Hematopoietic multipotent progenitor cell treated with erythropoietin and hydrocortisone succinate and interleukin-3 and kit ligand, for 8 days (in vitro differentiated cells): ENCODE results near the gene ARMC9.
A peak's percentile ranks its signal among the peaks of the same experiment; 100 is the strongest.
"Not testable (repeated sequence)": the region's sequence is repeated elsewhere in the genome, so short reads cannot be mapped to it uniquely, and the experiment has no call there.

Experiments used
- DNase-seq: peaks from one replicate; pipeline ENCODE4 v3.0.0-alpha.2; 2015

ARMC9 gene

GRCh38 chr2:231387904-231388724 is 189.7 kb downstream of the ARMC9 start:
- no peak for DNase-seq

- no peak for DNase-seq
Observed at GRCh38 chr2:231388725-231389346, 190.4 kb downstream of the ARMC9 start.

DNA sequence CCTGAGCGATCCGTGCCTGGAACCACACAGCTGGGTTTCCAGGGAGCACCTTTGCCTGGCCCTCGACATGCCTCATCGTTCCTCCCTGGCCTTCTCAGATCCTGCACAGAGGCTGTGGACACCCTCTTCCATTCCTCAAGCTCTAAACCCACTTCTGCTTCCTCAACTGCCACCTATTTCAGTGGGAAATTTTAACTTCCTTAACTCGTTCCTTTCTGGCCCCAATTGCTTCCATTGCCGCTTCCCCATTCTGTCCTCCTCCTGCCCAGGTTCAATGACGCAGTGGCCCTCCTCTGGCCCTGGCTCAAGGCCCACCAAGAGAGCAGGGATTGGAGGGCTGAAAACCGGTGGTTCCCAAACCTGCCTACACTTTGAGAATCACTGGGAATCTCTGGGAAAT is 192.2 kb downstream of the ARMC9 start:
- DNase-seq: no peak

DNA sequence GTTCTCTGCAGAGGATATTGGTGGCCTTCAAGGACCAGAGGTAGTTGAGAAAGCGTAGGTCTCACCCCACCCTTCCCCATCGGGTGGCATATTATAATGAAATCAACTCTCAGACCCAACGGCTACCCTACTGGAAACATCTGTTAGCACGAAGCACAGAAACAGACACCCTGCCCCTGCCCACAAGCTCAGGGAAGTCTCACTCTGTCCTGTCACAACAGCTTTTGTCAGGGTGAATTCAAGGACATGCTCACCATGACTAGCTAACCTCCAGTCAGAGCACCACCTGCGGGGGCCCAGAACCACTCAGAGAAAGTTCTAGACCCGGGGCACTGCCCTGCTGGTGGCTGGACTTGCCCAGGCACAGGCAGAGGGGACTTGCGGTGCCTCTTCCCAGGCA is 193.6 kb downstream of the ARMC9 start:
- DNase-seq: no peak

- no peak for DNase-seq
Observed at GRCh38 chr2:231392431-231393148, 194.2 kb downstream of the ARMC9 start.

- no peak for DNase-seq
Observed at GRCh38 chr2:231393149-231394131, 195.0 kb downstream of the ARMC9 start.

DNA sequence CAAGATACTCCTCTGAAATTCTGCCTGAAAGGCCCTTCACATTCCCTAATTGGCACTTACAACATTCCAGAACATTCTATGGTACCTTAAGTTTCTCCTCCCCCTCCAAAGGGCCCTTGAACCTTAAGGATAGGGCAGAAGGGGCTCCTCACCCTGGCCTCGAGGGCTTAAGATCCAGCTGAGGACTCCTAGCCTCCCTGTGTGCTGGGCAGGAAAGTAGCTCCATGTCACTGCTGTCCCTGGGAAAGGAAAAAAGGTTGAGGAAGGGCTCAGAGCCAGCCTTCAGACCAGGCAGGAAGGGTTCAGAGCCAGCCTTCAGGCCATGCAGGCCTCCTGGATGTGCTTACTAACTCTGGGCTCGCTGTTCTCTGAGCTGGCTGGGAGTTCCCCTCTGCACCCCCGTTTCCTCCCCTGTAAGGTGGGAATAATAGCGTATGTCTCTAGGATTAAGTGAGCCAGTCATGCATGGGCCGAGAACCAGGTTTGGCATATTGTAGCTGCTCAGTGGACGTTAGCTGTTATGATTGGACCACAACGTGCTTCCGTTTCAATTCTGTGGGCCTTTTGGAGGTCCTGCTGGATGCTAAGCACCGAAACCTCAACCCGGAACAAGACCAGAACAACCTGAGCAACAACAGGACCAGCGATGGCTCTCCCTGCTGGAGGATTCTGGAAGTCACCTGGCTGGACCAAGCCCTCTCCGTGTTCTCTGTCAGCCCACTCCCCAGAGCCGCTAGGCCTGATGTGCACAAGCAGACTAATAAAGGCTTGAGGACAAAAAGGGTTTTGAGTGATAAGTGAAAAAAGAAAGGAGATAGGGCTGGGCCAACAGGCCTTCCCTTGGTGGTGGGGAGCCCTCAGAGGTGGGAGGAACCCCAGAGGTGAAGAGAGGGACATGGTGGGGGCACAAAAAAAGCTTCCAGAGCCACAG is 196.0 kb downstream of the ARMC9 start:
- DNase-seq: no peak

DNA sequence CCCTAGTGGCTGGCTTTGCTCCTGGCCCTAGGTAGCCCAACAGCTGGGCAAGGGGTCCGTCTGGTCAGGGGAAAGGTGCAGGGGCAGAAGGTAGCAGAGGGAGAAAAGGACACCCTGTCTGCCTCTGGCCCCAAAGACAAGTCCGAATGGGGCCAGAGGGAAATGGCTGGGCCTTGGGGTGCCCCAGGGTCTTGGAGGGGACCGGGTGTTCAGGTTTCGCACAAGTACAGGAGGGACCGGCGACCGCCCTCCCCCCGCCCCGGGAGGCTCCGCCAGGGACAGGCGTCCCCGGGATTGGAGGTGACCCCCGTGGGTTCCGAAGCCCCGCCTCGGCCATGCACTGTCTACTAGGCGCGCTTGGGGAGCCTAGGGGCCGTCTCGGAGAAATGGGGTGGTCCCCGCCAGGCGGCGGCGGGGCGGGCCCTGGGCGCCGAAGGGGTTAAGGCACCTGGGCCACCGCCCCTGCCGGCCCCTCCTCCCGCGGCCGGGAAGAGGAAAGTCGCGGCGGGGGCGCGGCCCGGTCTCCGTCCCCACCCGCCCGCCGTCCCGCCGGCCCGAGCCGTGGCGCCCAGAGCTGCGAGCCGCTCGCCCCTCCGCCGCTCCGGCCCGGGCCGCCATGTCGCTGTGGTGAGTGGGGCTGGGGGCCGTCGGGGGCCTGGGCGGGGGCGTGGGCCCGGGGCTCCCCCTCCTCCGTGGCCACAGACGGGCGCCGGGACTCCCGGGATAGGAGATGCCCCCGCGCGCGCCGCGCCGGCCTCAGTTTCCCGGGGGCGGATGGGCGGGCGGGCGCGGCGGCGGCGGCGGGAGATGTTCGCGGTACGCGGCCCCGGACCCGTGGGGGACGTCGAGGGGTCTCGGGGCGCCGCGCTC is 197.0 kb downstream of the ARMC9 start, which contains the start of gene B3GNT7:
TSS of gene B3GNT7 (plus strand) at position 523 of the 870 bp plus-strand sequence. CDS start at position 617, 94 bp downstream.
- DNase-seq: no peak

GRCh38 chr2:231396058-231396821 is 197.8 kb downstream of the ARMC9 start:
- DNase-seq: no peak

- DNase-seq: no peak
Observed at GRCh38 chr2:231397011-231397927, 198.8 kb downstream of the ARMC9 start.

GRCh38 chr2:231397928-231398294 is 199.5 kb downstream of the ARMC9 start:
- no peak for DNase-seq

DNA sequence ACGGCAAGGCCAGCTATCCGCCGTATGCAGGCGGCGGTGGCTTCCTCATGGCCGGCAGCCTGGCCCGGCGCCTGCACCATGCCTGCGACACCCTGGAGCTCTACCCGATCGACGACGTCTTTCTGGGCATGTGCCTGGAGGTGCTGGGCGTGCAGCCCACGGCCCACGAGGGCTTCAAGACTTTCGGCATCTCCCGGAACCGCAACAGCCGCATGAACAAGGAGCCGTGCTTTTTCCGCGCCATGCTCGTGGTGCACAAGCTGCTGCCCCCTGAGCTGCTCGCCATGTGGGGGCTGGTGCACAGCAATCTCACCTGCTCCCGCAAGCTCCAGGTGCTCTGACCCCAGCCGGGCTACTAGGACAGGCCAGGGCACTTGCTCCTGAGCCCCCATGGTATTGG is 200.2 kb downstream of the ARMC9 start:
- no peak for DNase-seq

DNA sequence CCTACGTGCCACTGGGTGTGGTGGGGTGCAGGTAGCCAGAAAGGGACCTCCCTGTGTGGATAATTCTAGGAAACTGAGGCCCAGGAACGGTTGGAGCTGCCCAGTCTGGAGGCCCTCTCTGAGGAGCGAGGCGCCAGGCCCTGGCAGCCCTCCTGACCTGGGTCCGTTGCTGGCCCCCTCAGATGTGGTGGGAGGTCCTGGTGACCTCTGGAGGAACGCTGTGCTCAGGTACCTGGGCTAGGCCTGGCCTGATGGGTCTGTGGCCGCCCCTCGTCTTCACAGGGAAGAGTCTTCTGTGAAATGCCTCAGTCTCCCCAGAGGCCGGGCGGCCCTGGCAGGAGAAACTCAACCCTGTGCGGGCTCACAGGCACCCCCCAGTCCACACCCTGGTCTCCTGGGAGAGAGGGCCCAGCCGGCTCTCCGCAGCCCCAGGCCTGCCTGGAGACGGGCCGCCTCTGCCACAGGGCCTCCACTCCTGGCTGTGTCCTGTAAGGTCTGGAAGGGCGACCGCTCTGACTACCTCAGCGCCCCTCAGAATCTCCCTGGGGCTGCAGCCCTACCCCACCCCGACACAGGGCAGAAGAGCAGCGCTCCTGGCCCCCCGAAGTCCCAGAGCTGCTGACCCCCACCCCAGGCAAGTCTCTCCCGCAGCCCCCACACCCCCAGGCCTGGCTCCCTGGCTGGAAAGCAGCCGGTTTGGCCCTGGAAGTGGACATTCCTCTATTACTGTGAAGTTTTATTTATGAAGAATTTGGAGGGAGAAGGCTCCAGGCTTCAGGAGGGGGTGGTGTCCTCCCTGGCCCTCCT is 200.8 kb downstream of the ARMC9 start:
- DNase-seq: no peak

DNA sequence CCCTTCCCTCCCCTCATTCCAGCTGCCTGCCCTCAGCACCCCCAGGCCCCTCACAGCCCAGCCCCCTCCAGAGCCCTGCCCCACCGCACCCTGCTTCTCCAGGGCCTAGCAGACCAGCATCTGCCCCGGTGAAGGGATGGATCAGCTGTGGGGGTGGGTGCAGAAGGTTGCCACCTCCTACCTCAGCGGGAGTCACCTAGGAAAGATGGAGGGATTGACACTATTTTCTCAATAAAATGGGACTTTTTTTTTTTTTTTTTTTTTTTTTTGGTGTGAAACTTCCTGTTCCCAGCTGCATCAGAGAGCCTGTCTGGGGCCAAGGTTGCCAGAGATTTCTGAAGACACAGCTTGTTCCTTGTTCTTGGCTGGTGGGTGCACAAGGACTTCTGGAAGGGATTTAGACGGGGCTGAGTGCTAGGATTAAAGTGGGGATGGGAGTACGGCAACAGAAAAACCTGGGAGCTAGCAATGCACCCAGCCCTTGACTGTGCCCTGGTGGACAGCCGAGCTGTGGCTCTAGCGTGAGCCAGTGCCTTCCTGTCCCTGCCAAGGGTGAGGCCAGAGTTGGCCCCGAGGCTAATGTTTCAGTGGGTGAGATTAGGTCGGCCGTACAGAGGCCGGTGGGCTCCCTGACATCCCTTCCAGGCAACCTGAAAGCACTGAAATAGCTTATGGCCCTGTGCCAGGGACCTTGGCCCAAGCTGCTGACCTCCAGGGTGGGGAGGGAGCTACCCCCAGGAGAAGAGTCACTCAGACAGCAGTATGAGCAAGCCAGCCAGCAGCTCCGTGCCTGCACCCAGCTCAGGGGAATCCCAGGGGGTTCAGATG is 201.6 kb downstream of the ARMC9 start:
- peak; percentile 48 for DNase-seq

- DNase-seq: peak; percentile 81
Observed at GRCh38 chr2:231400681-231401080, 202.2 kb downstream of the ARMC9 start.

DNA sequence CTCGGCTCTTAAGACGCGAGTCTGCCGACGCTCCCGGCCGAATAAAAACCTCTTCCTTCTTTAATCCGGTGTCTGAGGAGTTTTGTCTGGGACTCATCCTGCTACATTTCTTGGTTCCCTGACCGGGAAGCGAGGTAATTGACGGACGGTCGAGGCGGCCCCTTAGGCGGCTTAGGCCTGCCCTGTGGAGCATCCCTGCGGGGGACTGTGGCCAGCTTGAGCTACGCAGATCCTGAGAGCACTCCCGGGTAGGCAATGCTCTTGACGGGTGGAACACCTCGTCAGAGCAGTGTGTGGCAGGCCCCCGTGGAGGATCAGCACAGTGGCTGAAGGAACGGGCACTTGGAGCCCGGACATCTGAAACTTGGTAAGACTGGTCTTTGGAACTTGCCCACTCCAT is 202.7 kb downstream of the ARMC9 start:
- DNase-seq: not testable (repeated sequence)
